ENCODE data around the gene CCDC93. TPM values are rescaled to one million over a fixed set of nuclear protein-coding genes. Genes with fewer than 3 reads are reported as not detected.

CCDC93 gene
- total and polyA plus RNA-seq, 4 donors: 9.6 to 45.6 (median 24.2) TPM

GRCh38 chr2:118054213-118055008 lies 40.5 kb upstream of the CCDC93 start:
- DNase-seq (no peak), ATAC-seq (ENCODE audit: insufficient read depth, low FRiP score) (no peak)
- no peaks in the 10 kb centered on the region for H3K36me3 ChIP-seq (ENCODE audit: control insufficient read depth in 4 of 4, insufficient read depth in 4 of 4, low read length in 4 of 4)
- H3K27me3 ChIP-seq (ENCODE audit: control insufficient read depth in 3 of 3, insufficient read depth in 3 of 3, low read length in 2 of 3): peaks cover 0 to 25% (median 0%) of the 10 kb centered on the region in 3 donors
- no peak overlapping the region for H3K27ac ChIP-seq (ENCODE audit: low read depth in 1 of 2, low read length in 1 of 2)
- 55 to 81% methylated on average over 3 of the region's 3 CpGs for WGBS, 2 donors
- peaks cover 0 to 16% (median 0%) of the 10 kb centered on the region in 5 donors for H3K4me1 ChIP-seq (ENCODE audit: control insufficient read depth in 5 of 5, insufficient read depth in 5 of 5, low read length in 5 of 5)
- no peaks in the 10 kb centered on the region for H3K9me3 ChIP-seq (ENCODE audit: control insufficient read depth in 4 of 4, insufficient read depth in 3 of 4, low read length in 3 of 4)
- no peak overlapping the region for H3K9ac ChIP-seq (ENCODE audit: insufficient read depth in 1 of 2, low read length in 2 of 2)
- no peak for TF ChIP-seq CTCF (IDR thresholded peaks at IDR 0.05; ENCODE audit: control extremely low read depth, extremely low read depth)
- H3K4me3 ChIP-seq: no peak overlapping the region

GRCh38 chr2:118053681-118054080 lies 39.8 kb upstream of the CCDC93 start:
- TF ChIP-seq CTCF (IDR thresholded peaks at IDR 0.05; ENCODE audit: control extremely low read depth, extremely low read depth): no peak
- Histone ChIP-seq H3K4me3 (no peak overlapping the region), H3K36me3 (ENCODE audit: control insufficient read depth in 4 of 4, insufficient read depth in 4 of 4, low read length in 4 of 4) (no peaks in the 10 kb centered on the region), H3K9ac (ENCODE audit: insufficient read depth in 1 of 2, low read length in 2 of 2) (no peak overlapping the region), H3K4me1 (ENCODE audit: control insufficient read depth in 5 of 5, insufficient read depth in 5 of 5, low read length in 5 of 5) (peaks cover 0 to 16% (median 0%) of the 10 kb centered on the region in 5 donors), H3K27ac (ENCODE audit: low read depth in 1 of 2, low read length in 1 of 2) (no peak overlapping the region), H3K27me3 (ENCODE audit: control insufficient read depth in 3 of 3, insufficient read depth in 3 of 3, low read length in 2 of 3) (peaks cover 0 to 29% (median 2%) of the 10 kb centered on the region in 3 donors), H3K9me3 (ENCODE audit: control insufficient read depth in 4 of 4, insufficient read depth in 3 of 4, low read length in 3 of 4) (no peaks in the 10 kb centered on the region)
- no peak for ATAC-seq (ENCODE audit: insufficient read depth, low FRiP score)
- no peak for DNase-seq
- 78 to 84% methylated on average over 7 of the region's 7 CpGs for WGBS, 2 donors

GRCh38 chr2:118052474-118052873 lies 38.6 kb upstream of the CCDC93 start:
- H3K4me1 ChIP-seq (ENCODE audit: control insufficient read depth in 5 of 5, insufficient read depth in 5 of 5, low read length in 5 of 5): peaks cover 0 to 16% (median 0%) of the 10 kb centered on the region in 5 donors
- no peak overlapping the region for H3K9ac ChIP-seq (ENCODE audit: insufficient read depth in 1 of 2, low read length in 2 of 2)
- H3K9me3 ChIP-seq (ENCODE audit: control insufficient read depth in 4 of 4, insufficient read depth in 3 of 4, low read length in 3 of 4): no peaks in the 10 kb centered on the region
- H3K4me3 ChIP-seq: no peak overlapping the region
- peaks cover 0 to 41% (median 12%) of the 10 kb centered on the region in 3 donors for H3K27me3 ChIP-seq (ENCODE audit: control insufficient read depth in 3 of 3, insufficient read depth in 3 of 3, low read length in 2 of 3)
- H3K27ac ChIP-seq (ENCODE audit: low read depth in 1 of 2, low read length in 1 of 2): no peak overlapping the region
- TF ChIP-seq CTCF (IDR thresholded peaks at IDR 0.05; ENCODE audit: control extremely low read depth, extremely low read depth): no peak
- no peaks in the 10 kb centered on the region for H3K36me3 ChIP-seq (ENCODE audit: control insufficient read depth in 4 of 4, insufficient read depth in 4 of 4, low read length in 4 of 4)
- 80 to 89% methylated on average over 2 of the region's 2 CpGs for WGBS, 2 donors
- DNase-seq (no peak), ATAC-seq (ENCODE audit: insufficient read depth, low FRiP score) (no peak)
